Lower leg skin (tissue), 4 donors: ENCODE measurements around the gene DISC1. TPM values are rescaled to one million over a fixed set of nuclear protein-coding genes. Genes with fewer than 3 reads are reported as not detected.

Experiments used
- DNase-seq, 2 donors: peaks; one replicate each; pipeline ENCODE4 v3.0.0-alpha.2; 2019; ENCODE audit warnings: low spot score in 2 of 2
- H3K4me3 ChIP-seq: fragments of 200-600 bp; sonication (generic); 2 replicates; pipeline ENCODE4 v1.5.1; 2017; ENCODE audit warnings: mild to moderate bottlenecking, low read depth; ENCODE audit not compliant: poor library complexity, severe bottlenecking
- POLR2A ChIP-seq, 2 donors: fragments of 450-650 bp; IDR thresholded peaks; one replicate each; pipeline ENCODE4 v1.6.1; 2016 to 2017; ENCODE audit warnings: antibody characterized with exemption in 2 of 2, mild to moderate bottlenecking in 1 of 2, moderate library complexity in 1 of 2
- WGBS, 2 donors: methylation state at CpG; one replicate each; pipeline ENCODE4 v1.1.5; 2018; 5-methylcytosine and 5-hydroxymethylcytosine counted together
- intact Hi-C: fragments of 100-400 bp; cut with DNase I; formaldehyde crosslinking; loops from one replicate; pipeline ENCODE4 v1.15.0; 2023; ENCODE audit warnings: low total_unique reads
- total RNA-seq, 4 donors: library from RNA; depleted of rRNA; stranded (reverse); fragments of >200 nt; gene quantifications; one replicate each; pipeline ENCODE4 v1.1.0, GENCODE V29; 2016
- TF ChIP-seq, protein P1 (sequence below), 3 donors: fragments of 450-650 bp; IDR thresholded peaks; one replicate each; pipeline ENCODE4 v1.5.1; 2016; ENCODE audit warnings: antibody characterized with exemption in 3 of 3, mild to moderate bottlenecking in 3 of 3, moderate library complexity in 2 of 3

Gene DISC1
- total RNA-seq, 4 donors from 2014 or later: 1.6 to 7.4 (median 3.5) TPM

DNA sequence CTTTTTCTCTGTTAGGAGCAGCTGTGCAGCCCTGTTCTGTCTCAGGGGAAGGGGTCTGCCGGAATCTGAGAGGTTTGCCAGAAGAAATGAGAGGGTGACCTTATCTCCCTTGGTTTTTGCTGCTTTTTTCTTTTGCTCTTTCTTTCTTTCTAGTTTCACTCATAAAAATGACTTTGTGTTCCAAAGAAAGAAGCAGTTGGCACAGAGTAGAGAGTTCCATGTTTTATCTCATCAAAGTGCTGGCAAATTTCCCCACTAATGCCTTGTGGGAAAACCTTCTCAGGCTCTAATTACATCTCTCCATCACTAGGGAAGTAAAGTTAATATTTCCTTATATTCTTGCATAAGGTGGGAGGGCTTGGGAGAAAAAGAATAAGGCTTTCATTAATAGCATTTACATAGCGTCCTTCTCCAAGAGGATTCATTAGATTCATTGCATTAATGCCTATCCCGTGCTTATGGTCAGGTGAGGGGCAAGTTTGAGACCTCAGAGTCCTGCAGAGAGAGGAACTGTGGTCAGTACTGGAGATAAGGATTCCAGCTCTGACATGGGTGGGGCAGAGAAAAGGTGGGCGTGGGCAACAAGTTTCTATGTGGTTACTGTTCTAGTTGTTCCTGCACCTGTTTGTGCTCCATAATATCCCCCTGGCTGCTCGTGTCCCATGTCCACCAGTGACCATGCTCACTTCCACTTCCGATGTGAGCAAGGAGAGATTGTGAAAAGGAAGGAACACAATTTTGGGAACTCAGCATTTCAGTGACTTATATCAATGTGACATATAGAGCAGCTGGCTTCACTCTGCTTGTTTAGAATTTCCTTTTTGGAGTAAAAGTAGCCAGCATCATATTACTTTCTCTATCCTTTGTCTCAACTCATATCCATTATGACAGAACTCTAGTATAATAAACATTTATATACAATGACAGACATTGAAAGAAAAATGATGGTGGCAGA lies 79.5 kb downstream of the DISC1 start:
- intact Hi-C loops: no loop called here
- DNase-seq: no peak
- 69 to 76% methylated on average over 6 of the region's 6 CpGs for WGBS, 2 donors
- no peak overlapping the region for H3K4me3 ChIP-seq
- no peak for TF ChIP-seq POLR2A (IDR thresholded peaks at IDR 0.05)
- TF ChIP-seq, protein P1, sequence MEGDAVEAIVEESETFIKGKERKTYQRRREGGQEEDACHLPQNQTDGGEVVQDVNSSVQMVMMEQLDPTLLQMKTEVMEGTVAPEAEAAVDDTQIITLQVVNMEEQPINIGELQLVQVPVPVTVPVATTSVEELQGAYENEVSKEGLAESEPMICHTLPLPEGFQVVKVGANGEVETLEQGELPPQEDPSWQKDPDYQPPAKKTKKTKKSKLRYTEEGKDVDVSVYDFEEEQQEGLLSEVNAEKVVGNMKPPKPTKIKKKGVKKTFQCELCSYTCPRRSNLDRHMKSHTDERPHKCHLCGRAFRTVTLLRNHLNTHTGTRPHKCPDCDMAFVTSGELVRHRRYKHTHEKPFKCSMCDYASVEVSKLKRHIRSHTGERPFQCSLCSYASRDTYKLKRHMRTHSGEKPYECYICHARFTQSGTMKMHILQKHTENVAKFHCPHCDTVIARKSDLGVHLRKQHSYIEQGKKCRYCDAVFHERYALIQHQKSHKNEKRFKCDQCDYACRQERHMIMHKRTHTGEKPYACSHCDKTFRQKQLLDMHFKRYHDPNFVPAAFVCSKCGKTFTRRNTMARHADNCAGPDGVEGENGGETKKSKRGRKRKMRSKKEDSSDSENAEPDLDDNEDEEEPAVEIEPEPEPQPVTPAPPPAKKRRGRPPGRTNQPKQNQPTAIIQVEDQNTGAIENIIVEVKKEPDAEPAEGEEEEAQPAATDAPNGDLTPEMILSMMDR (IDR thresholded peaks at IDR 0.05): no peak

DNA sequence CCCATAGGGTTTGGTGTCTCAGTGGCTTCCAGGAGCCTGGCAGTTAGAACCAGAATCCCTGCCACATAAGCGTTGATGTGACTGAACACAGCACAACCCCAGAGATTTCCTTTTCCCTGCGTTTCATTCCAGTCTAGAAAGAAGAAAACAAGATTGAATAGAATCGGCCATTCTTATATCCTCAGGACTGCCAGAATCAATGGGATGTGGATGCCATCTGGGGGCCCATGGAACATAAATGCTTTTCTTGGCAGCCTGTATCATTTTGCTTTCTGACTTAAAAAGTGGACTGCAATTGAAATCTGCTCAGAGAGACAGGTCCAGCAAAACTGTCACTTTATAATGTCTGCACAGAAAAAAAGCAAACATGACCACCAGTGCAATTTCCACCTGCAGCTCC lies 80.3 kb downstream of the DISC1 start:
- TF ChIP-seq, protein P1 (IDR thresholded peaks at IDR 0.05): no peak
- TF ChIP-seq POLR2A (IDR thresholded peaks at IDR 0.05): no peak
- no peak for DNase-seq
- WGBS, 2 donors: 71 to 75% methylated on average over 3 of the region's 3 CpGs
- intact Hi-C loops: no loop called here
- no peak overlapping the region for H3K4me3 ChIP-seq

DNA sequence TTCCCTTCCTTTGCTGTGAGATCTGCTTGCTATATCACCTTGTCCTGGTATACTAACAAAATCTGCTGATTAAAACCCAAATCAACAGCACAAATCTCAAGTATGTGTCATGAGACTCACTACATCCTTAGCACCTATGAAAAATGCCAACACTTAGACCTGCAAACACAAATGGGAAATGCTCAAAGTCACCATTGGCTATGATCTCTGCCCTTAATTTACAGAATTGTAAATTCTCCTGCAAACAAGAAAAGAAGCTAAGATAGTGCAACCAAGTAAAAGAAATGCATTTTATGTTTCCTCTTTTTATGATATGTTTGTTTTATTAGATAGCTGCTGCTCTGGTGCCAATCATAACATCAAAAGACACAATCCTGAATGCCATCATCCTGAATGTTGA lies 80.8 kb downstream of the DISC1 start:
- H3K4me3 ChIP-seq: no peak overlapping the region
- no peak for TF ChIP-seq POLR2A (IDR thresholded peaks at IDR 0.05)
- TF ChIP-seq, protein P1 (IDR thresholded peaks at IDR 0.05): no peak
- no peak for DNase-seq
- intact Hi-C loops: no loop called here

DNA sequence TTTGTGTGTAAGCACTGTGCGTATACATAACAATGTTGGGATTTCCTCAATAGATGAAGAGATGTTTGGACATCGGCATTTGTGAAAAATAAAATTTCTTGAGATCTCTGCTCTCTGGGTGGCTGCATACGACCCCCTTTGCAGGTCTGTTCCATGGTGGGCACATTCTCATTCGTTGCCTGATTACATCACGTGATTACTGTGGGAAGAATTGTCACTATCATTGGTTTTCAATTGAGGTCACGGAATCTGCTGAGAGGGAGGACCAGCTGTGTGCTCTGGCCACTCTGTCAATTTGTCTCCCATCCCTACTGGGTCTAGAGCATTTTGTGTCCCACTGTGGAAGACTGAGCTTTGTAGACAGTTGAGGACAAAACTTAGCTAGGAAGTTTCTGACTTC lies 81.8 kb downstream of the DISC1 start:
- 94 to 95% methylated on average over 6 of the region's 6 CpGs for WGBS, 2 donors
- intact Hi-C loops: no loop called here

DNA sequence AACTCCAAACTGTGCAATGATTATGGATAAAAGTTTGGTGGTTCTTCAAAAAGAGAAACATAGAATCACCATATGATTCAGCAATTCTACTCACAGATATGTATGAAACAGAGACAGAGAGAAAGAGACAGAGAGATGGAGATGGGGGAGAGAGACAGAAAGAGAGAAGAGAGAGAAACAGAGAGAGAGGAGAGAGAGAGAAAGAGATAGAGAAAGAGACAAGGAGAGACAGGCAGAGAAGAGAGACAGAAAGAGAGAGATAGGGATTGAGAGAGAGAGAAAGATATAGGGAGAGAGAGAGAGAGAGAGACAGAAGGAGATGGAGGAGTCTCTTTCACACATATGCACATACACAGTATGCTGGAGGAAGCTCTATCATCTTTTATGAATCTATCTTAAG lies 87.8 kb downstream of the DISC1 start:
- intact Hi-C loops: no loop called here
- DNase-seq: no peak
- TF ChIP-seq POLR2A (IDR thresholded peaks at IDR 0.05): no peak
- TF ChIP-seq, protein P1 (IDR thresholded peaks at IDR 0.05): no peak
- no peak overlapping the region for H3K4me3 ChIP-seq

More for the DNA sequence above, 81.8 kb downstream of the DISC1 start:
- DNase-seq: no peak
- TF ChIP-seq, protein P1 (IDR thresholded peaks at IDR 0.05): no peak
- no peak overlapping the region for H3K4me3 ChIP-seq
